Stimulated activated CD4-positive, alpha-beta T cell treated with anti-CD3 and anti-CD28 coated beads, Interleukin-12 subunit alpha, Interleukin-12 subunit beta, amount 100 ng/mL, for 48 hours (primary cell): ENCODE results near the gene EGFLAM.
"Not testable (repeated sequence)": the region's sequence is repeated elsewhere in the genome, so short reads cannot be mapped to it uniquely, and the experiment has no call there.

Experiments used
- DNase-seq, 3 donors: peaks; one replicate each; pipeline ENCODE4 v3.0.0-alpha.2; 2020; ENCODE audit warnings: low read depth in 2 of 3, low spot score in 1 of 3

The EGFLAM gene

DNA sequence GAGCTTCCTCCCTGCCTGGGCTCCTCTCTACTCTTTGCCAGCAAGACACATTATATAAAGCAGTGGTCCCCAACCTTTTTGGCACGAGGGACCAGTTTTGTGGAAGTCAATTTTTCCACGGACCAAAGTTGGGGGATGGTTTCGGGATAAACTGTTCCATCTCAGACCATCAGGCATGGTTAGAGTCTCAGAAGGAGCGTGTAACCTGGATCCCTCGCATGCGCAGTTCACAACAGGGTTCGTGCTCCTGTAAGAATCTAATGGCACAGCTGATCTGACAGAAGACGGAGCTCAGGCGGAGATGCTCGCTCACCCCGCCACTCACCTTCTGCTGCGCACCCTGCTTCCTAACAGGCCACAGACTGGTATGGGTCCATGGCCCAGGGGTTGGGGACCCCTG lies 155.3 kb downstream of the EGFLAM start:
- DNase-seq, result no peak

DNA sequence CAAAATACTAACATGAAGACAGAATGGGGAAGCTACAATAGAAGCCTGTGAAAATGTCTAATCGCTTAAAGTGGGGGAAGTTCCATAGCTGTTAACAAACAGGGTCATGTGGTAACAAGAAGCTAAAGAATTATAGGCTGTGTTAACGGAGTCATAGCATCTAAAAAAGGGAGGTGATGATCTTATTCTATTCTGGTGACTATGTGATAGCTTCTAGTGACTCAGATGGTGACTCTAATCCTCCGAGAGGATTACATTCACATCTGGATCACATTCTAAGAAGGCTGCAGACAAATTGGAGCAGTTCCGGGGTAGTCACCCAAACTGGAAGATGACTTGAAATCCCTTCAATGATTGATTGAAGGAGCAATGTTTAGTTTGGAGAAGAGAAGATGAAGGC lies 156.0 kb downstream of the EGFLAM start:
- no peak for DNase-seq

DNA sequence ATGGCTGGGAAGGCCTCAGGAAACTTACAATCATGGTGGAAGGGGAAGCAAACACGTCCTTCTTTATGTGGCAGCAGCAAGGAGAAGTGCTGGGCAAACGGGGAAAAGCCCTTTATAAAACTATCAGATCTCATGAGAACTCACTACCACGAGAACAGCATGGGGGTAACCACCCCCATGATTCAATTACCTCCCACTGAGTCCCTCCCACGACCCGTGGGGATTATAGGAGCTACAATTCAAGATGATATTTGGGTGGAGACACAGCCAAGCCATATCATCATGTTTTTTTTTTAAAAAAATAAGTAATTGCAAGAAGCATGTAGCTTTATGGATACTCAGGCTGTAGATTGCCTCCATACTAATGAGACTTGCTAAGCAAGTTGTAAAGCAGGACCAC lies 157.4 kb downstream of the EGFLAM start:
- not testable (repeated sequence) for DNase-seq

DNA sequence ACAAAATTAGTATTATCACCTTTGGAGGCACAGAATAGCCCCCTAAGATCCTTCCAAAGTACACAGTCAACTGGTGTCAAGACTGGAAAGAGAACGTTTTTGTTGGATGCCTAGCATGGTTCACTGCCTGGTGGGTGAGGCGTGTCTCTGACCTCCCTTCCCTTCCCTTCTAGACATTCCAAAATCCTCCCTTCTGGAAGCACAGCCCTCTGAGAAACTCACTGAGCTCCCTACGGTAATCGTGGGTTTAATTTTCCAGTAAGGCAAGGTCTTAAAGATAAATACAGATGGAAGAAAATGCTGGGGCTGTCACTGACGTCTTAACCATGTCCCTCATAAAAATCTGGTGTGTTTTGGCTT lies 159.3 kb downstream of the EGFLAM start:
- DNase-seq, result no peak

DNA sequence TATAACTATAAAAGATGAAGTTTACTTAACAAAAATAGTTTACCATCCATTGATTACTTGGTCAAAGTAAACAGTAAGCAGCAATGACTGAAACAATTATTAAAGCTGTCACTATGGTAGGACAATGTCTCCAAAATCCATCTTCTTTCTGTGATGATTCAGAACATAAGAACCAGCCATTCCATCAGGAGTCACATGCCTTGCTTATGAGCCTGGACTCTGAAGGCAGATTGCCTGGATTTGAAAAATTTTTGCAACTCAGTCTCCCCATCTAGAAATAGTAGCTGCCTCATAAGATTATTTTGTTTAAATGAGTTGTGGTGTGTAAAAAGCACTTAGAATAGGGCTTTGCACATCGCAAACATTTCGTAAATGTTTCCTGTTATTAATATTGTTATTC lies 161.9 kb downstream of the EGFLAM start:
- no peak for DNase-seq

DNA sequence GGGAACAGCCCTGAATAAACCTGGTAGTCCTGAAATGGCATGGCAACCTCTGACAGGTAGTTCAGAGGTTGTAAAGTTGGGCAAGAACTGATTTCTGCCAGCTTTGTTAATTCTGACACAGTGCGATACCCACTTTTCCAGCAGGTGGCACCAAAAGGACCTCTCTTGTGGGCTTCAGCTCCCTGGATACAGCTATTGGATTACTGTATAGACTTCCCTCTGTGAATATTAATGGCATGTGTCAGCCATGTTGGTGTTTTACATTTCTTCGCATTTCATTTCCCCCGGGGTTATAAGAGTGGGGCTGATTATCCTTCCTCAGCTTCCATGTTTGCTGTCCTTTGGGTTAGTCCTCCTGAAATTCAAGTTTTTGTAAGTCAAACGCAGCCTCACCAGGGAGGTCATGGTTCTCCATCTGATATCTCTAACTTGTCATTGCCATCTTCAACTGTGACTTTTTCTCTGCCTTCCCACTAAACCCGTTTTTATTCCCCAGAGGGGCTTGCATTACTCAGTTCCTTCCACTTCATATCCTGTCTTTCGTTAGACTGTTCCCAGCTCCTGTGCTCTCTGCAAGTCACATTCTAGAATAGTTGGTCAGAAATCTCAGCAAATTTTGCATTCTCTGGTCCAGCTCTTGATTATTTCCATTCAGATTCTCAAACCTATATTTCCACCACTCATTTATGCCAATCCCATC lies 162.5 kb downstream of the EGFLAM start:
- DNase-seq, result peak in 2 of 3 donors; percentile 15 to 34

DNA sequence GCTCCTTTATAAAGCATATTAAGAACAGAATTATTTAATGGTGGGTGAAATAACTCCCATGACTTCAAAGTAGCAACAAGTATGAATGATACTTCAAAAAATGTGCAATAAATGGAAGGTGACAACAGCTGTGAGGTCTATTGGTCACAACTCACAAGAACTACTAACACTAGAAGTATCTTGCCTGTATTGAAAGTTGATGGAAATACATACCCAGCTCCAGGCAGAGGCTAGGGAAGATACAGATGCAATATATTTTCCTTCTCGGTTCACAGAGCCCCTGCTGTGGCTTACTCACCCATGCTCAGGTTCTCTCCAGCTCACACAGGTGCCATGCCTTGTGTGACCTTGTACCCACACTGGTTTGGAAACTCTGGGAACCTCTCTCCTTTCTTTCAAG lies 164.3 kb downstream of the EGFLAM start:
- DNase-seq, result no peak

DNA sequence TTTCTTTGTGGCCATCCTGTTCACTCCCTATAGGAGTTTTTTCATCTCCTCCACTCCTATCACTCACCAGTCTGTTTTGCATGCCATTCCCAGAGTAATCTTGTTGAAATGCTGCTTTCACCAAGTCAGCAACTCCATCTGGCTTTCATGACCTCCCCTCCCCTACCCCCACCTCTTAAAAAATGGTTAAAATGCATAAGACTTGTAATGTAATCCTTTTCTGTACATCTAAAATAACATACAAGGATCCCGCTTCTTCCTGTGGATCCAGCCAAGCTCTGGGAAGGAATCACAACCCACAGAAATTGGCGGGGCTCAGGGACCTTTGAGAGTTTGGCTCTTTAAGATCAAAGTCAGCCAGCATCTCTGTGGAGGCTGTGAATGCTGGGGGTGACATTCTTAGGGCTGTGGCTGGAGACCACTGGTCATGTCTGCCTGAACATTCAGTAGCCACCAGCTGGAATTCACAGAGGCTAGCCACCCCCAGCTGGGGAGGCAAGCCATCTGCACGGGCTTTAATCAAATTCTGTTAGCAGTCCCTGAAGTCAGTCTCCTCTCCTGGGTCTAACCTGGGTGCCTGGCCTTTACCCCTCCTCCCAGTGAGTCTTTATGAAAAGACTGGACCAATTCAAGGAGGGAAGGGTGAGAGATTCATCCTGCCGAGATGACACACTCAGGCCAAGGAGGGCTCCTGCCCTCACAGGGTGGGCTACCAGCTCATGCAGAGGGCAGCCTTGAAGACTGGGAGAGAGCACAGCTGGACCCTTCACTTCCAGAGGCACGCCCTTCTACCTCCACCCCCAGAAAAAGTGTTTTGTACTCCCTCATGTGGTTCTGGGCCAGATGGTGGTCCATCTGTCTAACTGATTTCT lies 165.2 kb downstream of the EGFLAM start:
- no peak for DNase-seq

DNA sequence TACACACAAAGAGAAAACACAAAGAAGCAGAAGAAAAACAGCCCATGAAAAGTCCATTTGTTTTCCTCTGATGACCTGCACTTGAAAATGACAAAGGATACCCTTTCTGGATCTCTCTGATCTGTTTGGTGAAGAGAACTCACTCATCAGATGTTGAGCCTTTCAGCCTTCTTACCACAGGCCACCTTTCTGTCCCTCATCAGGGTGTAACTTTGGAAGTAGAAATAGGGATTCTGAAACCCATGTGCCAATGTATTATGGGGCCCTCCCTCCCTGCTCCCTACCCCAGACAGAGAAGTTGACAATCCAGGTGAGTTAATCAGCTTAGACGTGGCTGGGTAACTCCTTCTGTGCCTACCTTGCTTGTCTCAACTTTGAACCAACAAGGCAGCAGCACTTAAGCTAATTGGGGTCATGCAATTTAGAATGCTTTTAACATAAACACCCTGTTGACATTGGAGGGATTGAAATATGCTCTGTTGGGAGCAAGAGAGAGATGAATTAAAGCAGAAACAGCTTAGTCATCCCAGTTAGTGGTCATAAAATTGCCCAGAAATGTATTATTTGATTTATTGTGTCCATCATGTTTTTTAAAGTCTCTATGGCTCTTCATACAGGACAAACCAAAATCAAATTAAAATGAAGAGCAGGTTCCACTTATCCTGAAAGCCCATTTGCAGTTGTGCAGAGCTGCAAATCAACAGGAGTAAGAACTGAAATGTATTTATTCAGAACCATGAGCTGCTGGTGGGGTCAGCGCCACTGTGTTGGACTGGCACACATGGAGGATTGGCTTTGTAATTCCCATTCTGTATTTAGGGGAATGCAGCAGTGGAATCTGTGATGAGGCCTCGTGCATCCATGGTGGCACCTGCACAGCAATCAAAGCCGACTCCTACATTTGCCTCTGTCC lies 166.0 kb downstream of the EGFLAM start:
- DNase-seq, result no peak

DNA sequence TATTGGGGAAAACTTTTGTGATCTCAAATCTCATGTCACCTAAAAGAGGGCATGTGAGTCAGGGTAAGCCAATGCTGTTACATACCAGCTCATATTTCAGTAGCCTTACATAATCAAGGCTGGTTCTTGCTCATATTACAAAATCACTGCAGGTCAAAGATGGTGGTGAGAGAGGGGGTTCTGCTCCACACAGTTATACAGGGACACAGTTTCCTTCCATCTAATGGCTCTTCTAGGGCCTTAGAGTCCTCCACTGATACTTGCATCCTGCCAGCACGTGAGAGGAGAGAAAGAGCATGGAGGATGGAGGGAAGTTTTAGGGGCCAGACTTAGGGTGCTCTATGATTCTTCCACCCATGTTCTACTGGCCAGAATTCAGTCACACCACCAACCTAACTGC lies 168.1 kb downstream of the EGFLAM start:
- DNase-seq, result no peak

DNA sequence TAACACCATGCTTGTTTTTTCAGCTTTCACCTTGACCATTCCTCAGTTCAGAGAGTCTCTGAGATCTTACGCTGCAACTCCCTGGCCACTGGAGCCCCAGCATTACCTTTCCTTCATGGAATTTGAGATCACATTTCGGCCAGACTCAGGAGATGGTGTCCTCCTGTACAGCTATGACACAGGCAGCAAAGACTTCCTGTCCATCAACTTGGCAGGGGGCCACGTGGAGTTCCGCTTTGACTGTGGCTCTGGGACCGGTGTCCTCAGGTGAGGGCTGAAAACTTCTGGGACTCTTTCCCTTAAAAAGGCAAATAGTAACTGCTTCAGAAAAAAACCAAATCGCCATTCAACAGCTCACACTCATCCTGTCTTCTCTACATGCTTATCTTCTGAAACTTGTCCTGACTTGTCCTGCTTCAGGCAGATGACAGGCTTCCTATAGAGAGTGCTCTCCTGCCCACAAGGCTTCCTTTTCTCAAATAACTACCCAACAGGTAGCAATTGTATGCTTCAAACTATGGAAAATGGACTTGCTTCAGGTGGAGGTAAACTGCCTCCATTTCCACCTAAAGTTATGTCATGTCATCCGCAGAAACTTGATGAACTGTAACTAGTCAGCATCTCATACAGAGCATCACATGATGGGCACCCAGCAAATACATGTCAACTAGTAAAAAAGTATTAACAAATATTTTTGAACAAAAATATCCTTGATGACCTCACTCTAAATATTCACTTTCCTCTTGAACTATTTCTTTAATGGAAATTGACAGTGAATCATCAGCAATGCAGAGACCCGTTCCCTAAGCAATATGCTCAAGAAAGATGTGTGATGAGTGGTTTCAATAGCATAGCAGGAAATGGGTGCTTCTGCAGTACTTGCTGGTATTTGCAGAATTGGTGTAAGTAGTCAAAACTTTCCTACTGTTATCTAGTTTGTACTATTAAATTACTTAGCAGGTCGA lies 168.9 kb downstream of the EGFLAM start:
- no peak for DNase-seq

DNA sequence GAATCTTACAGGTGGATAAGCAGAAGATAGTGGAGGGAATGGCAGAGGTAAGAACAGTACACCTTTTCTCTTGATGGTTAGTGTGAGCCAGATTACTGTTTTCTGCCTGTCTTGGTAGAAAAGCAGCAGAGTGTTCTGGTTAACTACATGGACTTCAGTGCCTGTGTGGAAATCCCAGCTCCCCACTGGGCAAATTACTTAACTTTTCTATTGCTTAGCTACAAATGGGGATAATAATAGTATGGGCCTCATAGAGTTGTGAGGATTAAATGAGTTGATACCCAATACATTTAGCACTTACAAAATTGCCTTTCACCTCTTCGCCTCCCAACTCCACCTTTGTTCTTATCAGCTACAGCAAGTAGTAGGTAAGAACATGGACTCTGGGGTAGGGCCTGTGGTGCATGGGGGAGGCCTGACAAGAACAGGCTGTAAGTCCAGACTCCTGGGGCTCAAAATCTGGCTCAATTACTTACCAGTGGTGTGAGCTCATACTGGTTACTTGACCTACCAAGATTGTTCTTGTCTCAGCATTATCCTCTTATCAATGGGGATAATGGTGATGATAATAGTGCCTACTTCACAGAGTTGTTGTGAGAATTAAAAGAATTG lies 173.0 kb downstream of the EGFLAM start:
- no peak for DNase-seq

DNA sequence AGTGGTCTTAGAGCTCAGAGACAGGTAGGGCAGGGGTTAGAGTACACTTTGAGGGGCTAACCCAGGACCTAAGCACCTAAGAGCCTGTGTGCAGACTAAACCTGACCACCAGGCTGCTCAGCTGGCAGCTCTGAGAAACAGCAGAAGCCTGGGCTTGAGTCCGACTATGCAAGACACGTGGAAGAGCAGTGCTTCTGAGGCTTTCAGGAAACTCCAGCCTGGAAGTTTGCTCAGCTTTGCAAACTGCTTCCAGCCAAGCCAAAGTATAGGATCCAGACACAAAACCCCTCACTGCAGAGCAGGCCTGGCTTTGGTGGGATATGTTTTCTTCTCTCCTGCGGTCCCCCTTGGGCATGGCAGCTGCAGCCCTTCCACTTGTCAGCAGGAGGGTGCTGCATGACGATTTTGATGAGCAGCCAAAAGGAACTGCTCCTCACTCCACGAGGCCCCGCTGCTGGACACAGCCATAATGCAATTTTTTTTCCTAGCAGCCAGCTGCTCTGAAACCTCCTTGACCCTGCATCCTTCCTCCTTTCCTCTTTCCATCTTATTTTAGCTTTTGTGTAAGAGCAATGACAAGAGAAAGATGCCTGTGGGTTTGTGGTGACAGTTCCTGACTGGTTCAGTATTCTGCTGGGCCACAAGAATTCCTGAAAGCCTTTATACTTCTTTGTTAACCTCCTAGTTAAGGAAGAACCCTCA lies 175.0 kb downstream of the EGFLAM start:
- DNase-seq, result no peak

DNA sequence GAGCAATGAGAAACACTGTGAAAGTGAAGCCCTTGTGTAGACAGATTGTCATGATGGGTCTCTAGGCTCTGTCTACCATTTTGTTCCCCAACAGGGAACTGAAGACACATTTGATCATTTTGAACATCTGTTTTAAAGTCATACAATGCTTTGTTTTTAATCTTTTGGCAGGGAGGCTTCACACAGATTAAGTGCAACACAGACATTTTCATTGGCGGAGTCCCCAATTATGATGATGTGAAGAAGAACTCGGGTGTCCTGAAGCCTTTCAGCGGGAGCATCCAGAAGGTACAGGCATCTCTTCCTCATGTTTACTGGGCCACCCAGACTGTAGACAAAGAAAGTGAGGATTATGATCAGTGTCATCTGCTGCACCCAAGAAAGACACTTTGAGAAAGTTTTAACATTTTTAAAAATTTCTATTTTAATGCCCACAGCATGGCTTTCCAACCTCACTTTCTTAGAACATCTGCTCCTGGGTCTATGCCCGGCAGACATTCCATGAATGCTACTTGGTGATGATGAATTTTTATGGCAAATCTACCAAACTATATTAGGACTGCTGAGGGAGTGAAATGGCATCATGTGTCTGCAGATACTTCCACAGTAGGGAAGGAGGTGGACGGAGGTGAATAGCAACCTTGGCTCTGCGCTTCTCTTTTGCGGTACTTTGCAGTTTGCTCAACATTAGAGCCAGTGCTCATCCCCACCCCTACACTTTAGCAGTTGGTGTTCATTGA lies 176.8 kb downstream of the EGFLAM start:
- no peak for DNase-seq

DNA sequence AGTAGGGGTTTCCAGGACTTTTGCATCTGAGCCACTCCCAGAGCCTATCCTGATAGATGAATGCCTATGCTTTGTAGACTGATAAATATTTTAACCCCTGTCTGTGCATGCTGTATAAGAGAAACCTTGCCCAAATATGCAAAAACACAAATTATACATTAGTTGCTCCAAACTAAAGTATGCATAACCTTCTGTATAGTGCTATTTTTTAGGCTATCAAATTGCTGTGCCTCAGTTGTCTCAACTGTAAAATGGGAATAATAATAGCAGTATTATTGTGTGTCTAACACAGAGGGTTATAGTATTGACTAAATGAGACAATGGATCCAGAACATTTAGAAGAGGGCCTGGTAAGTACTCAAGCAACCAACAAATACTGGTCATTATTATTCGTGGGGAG lies 180.4 kb downstream of the EGFLAM start:
- no peak for DNase-seq

DNA sequence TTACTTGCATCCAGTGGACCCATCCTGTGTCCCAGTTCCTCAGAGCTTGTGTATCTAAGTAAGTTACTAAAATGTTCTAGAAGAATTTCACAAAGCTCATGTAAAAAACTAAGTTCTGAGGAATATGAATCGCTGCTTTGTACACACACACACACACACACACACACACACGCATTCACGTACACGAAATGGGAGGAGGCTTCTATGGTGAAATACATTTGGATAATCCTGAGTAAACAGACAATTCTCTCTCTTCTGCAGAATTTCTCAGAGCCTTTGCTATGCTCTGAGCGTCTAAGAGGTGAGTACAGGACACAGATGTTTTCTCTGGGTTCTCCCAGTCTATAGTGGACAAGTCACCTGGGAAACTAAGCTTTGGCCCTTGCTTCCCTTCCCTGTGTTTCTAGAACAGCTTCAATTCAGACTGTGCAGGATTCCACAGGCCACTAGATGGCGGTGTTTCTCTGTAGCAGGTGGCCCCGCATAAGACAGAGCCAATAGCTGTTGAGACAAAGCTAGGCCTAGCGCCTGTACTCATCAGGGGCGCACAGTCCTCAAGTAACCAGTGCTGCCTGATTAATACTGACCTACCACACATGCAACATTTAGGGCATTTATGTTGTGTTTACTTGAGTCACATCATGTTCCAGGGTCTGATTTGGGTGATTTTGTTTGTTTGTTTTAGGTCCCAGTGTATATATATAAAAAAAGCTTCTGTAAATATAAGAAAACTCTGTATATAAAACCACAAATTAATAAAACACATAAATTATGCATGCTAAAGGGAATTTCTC lies 183.3 kb downstream of the EGFLAM start:
- peak; percentile 68 to 81 (median 72) for DNase-seq

DNA sequence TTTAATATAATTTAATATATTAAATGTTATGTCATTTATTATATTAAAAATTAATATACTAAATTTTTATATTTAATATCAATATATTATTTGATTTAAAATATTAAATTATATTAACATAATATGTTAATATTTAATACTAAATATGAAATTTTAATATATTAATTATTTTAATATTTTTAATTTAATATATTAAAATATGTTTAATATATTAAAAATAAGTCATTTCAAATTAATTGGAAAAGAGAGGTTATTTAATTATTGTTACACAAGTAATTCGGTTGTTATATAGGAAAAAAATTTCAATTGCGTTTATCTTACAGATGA lies 183.9 kb downstream of the EGFLAM start:
- DNase-seq, result no peak

DNA sequence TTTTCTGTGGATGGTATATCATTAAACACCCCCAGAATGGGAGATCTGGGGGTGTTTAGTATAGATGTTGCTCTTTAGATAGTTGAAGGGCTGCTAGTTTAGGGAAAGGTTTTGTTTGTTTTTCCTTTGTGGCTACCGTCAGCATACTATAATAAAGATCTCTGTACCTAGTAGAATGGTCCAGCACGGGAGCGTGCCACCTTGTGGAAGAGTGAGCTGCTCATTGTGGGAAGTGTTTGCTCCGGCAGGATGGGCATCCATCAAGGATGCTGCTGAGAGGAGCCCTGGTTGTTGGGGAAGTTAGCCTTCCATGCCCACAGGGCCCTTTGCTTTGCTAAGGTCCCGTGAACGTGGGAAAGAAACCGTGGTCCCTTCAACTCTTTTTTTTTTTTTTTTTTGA lies 185.0 kb downstream of the EGFLAM start:
- no peak for DNase-seq
